Measurements from ENCODE around the gene ONECUT3.

Gene ONECUT3

GRCh38 chr19:1811472-1811894 is 58.2 kb downstream of the ONECUT3 start (continued):
- TF ChIP-seq, protein P1, sequence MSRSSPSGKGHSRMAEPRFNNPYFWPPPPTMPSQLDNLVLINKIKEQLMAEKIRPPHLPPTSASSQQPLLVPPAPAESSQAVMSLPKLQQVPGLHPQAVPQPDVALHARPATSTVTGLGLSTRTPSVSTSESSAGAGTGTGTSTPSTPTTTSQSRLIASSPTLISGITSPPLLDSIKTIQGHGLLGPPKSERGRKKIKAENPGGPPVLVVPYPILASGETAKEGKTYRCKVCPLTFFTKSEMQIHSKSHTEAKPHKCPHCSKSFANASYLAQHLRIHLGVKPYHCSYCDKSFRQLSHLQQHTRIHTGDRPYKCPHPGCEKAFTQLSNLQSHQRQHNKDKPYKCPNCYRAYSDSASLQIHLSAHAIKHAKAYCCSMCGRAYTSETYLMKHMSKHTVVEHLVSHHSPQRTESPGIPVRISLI (tag by site-specific recombination; IDR thresholded peaks at IDR 0.05) = no peak
- TF ChIP-seq, protein P2, sequence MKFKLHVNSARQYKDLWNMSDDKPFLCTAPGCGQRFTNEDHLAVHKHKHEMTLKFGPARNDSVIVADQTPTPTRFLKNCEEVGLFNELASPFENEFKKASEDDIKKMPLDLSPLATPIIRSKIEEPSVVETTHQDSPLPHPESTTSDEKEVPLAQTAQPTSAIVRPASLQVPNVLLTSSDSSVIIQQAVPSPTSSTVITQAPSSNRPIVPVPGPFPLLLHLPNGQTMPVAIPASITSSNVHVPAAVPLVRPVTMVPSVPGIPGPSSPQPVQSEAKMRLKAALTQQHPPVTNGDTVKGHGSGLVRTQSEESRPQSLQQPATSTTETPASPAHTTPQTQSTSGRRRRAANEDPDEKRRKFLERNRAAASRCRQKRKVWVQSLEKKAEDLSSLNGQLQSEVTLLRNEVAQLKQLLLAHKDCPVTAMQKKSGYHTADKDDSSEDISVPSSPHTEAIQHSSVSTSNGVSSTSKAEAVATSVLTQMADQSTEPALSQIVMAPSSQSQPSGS (tag by site-specific recombination; IDR thresholded peaks at IDR 0.05; ENCODE audit: low read depth) = no peak
- TF ChIP-seq ZNF391 (tag by site-specific recombination; IDR thresholded peaks at IDR 0.05; ENCODE audit: borderline replicate concordance, low read depth) (peak; percentile 48; the same call in 1 of the 2 replicates), KLF1 (tag by site-specific recombination; IDR thresholded peaks at IDR 0.05) (peak; percentile 29; the same call in 1 of the 2 replicates), ZNF184 (tag by site-specific recombination; IDR thresholded peaks at IDR 0.05) (peak; percentile 74; the same call in 1 of the 2 replicates), ZNF404 (tag by site-specific recombination; IDR thresholded peaks at IDR 0.05) (no peak), GLIS1 (tag by site-specific recombination; IDR thresholded peaks at IDR 0.05) (peak; percentile 66), GFI1B (tag by site-specific recombination; IDR thresholded peaks at IDR 0.05) (no peak), ZBTB48 (tag by site-specific recombination; IDR thresholded peaks at IDR 0.05) (no peak), ZNF23 (tag by site-specific recombination; IDR thresholded peaks at IDR 0.05; ENCODE audit: borderline replicate concordance) (no peak), SP2 (tag by site-specific recombination; IDR thresholded peaks at IDR 0.05) (peak; percentile 17; the same call in 1 of the 2 replicates), ZNF335 (tag by site-specific recombination; conservative IDR thresholded peaks at IDR 0.05) (peak; percentile 38), ZNF596 (tag by site-specific recombination; IDR thresholded peaks at IDR 0.05) (no peak), ZNF16 (tag by site-specific recombination; IDR thresholded peaks at IDR 0.05; ENCODE audit: low read depth) (no peak), ZNF280D (tag by site-specific recombination; IDR thresholded peaks at IDR 0.05) (no peak), YY1 (tag by site-specific recombination; IDR thresholded peaks at IDR 0.05) (no peak), PRDM10 (tag by site-specific recombination; IDR thresholded peaks at IDR 0.05) (0 out of 2 replicates have a peak, but pooled peaks have one; percentile 24), SP3 (tag by site-specific recombination; IDR thresholded peaks at IDR 0.05) (peak; percentile 33; the same call in 1 of the 2 replicates), KLF8 (tag by site-specific recombination; IDR thresholded peaks at IDR 0.05) (peak; percentile 67; the same call in 1 of the 2 replicates), ZNF324 (tag by site-specific recombination; IDR thresholded peaks at IDR 0.05) (no peak), ZNF433 (tag by site-specific recombination; IDR thresholded peaks at IDR 0.05; ENCODE audit: low read depth) (no peak), ZNF629 (tag by site-specific recombination; IDR thresholded peaks at IDR 0.05) (peak; percentile 61; the same call in 1 of the 2 replicates), ZNF560 (tag by site-specific recombination; IDR thresholded peaks at IDR 0.05; ENCODE audit: borderline replicate concordance) (no peak), ZNF777 (tag by site-specific recombination; IDR thresholded peaks at IDR 0.05; ENCODE audit: borderline replicate concordance) (no peak), ZBTB8A (tag by site-specific recombination; IDR thresholded peaks at IDR 0.05) (no peak), ZNF549 (tag by site-specific recombination; IDR thresholded peaks at IDR 0.05) (no peak)
- TF ChIP-seq, protein P3, sequence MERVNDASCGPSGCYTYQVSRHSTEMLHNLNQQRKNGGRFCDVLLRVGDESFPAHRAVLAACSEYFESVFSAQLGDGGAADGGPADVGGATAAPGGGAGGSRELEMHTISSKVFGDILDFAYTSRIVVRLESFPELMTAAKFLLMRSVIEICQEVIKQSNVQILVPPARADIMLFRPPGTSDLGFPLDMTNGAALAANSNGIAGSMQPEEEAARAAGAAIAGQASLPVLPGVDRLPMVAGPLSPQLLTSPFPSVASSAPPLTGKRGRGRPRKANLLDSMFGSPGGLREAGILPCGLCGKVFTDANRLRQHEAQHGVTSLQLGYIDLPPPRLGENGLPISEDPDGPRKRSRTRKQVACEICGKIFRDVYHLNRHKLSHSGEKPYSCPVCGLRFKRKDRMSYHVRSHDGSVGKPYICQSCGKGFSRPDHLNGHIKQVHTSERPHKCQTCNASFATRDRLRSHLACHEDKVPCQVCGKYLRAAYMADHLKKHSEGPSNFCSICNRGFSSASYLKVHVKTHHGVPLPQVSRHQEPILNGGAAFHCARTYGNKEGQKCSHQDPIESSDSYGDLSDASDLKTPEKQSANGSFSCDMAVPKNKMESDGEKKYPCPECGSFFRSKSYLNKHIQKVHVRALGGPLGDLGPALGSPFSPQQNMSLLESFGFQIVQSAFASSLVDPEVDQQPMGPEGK (tag by site-specific recombination; IDR thresholded peaks at IDR 0.05) = peak; percentile 92
- TF ChIP-seq, protein P4, sequence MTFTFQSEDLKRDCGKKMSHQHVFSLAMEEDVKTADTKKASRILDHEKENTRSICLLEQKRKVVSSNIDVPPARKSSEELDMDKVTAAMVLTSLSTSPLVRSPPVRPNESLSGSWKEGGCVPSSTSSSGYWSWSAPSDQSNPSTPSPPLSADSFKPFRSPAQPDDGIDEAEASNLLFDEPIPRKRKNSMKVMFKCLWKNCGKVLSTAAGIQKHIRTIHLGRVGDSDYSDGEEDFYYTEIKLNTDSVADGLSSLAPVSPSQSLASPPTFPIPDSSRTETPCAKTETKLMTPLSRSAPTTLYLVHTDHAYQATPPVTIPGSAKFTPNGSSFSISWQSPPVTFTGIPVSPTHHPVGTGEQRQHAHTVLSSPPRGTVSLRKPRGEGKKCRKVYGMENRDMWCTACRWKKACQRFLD (tag by site-specific recombination; IDR thresholded peaks at IDR 0.05) = no peak

All from HEK293 (cell line).